HepG2 (cell line): ENCODE measurements around the gene FITM2. TPM values are rescaled to one million over a fixed set of nuclear protein-coding genes. Genes with fewer than 3 reads are reported as not detected.
A peak's percentile ranks its signal among the peaks of the same experiment; 100 is the strongest.

Source experiments
- ADNP ChIP-seq: sonication (generic); formaldehyde crosslinking; IDR thresholded peaks from 2 replicates; pipeline ENCODE4 v1.4.0; 2020; ENCODE audit warnings: missing genetic modification reagents
- AFF4 ChIP-seq: sonication (generic); formaldehyde crosslinking; IDR thresholded peaks from 2 replicates; pipeline ENCODE4 v1.4.0; 2020; ENCODE audit warnings: missing genetic modification reagents
- ATF7-NPFF ChIP-seq: sonication (generic); formaldehyde crosslinking; IDR thresholded peaks from 2 replicates; pipeline ENCODE4 v1.8.1; 2023; ENCODE audit warnings: mild to moderate bottlenecking, low read depth, missing genetic modification reagents, moderate library complexity
- E2F5 ChIP-seq: sonication (generic); formaldehyde crosslinking; conservative IDR thresholded peaks from 2 replicates; pipeline ENCODE4 v1.4.0; 2020; ENCODE audit warnings: missing genetic modification reagents
- ELF3 ChIP-seq: IDR thresholded peaks from 2 replicates; pipeline ENCODE4 v1.6.1; 2016; ENCODE audit warnings: missing genetic modification reagents, missing compliant biosample characterization
- GPBP1L1 ChIP-seq: sonication (generic); formaldehyde crosslinking; IDR thresholded peaks from 2 replicates; pipeline ENCODE4 v1.5.0; 2020; ENCODE audit warnings: mild to moderate bottlenecking, missing genetic modification reagents
- GZF1 ChIP-seq: sonication (generic); formaldehyde crosslinking; IDR thresholded peaks from 2 replicates; pipeline ENCODE4 v1.5.1; 2020; ENCODE audit warnings: mild to moderate bottlenecking, missing genetic modification reagents
- HOXA9 ChIP-seq: sonication (generic); formaldehyde crosslinking; IDR thresholded peaks from 2 replicates; pipeline ENCODE4 v1.8.1; 2022; ENCODE audit warnings: missing genetic modification reagents, mild to moderate bottlenecking, moderate library complexity, borderline replicate concordance
- KMT2A ChIP-seq: sonication (generic); formaldehyde crosslinking; IDR thresholded peaks from 2 replicates; pipeline ENCODE4 v1.4.0; 2020; ENCODE audit warnings: missing genetic modification reagents
- NBN ChIP-seq: fragments of 450-650 bp; conservative IDR thresholded peaks from 2 replicates; pipeline ENCODE4 v1.6.1; 2017
- NFKB2 ChIP-seq: sonication (generic); formaldehyde crosslinking; IDR thresholded peaks from 2 replicates; pipeline ENCODE4 v1.4.0; 2020; ENCODE audit warnings: missing genetic modification reagents, borderline replicate concordance
- NFYB ChIP-seq: sonication (generic); formaldehyde crosslinking; IDR thresholded peaks from 2 replicates; pipeline ENCODE4 v1.4.0; 2020; ENCODE audit warnings: missing genetic modification reagents
- PTBP1 ChIP-seq: fragments of 200-400 bp; formaldehyde crosslinking; IDR thresholded peaks from 2 replicates; pipeline ENCODE4 v1.6.1; 2018; ENCODE audit warnings: low read length, low read depth; ENCODE audit not compliant: poor library complexity, severe bottlenecking
- RFX3 ChIP-seq: IDR thresholded peaks from 2 replicates; pipeline ENCODE4 v1.6.1; 2016; ENCODE audit warnings: missing biosample characterization, missing genetic modification reagents
- SIN3B ChIP-seq: fragments of 150-350 bp; IDR thresholded peaks from 2 replicates; pipeline ENCODE4 v1.6.1; 2014; ENCODE audit warnings: low read length
- SRF ChIP-seq: IDR thresholded peaks from 2 replicates; pipeline ENCODE4 v1.6.1; 2011; ENCODE audit warnings: mild to moderate bottlenecking, low read depth, low read length, moderate library complexity
- ZBTB3 ChIP-seq: sonication (generic); formaldehyde crosslinking; IDR thresholded peaks from 2 replicates; pipeline ENCODE4 v1.4.0; 2020; ENCODE audit warnings: low read depth, mild to moderate bottlenecking, moderate library complexity, missing genetic modification reagents, borderline replicate concordance
- ZBTB34 ChIP-seq: sonication (generic); formaldehyde crosslinking; IDR thresholded peaks from 2 replicates; pipeline ENCODE4 v1.8.0; 2022; ENCODE audit warnings: mild to moderate bottlenecking, missing genetic modification reagents
- ZFP90 ChIP-seq: sonication (generic); formaldehyde crosslinking; IDR thresholded peaks from 2 replicates; pipeline ENCODE4 v1.8.0; 2022; ENCODE audit warnings: missing genetic modification reagents, mild to moderate bottlenecking, inconsistent platforms, borderline replicate concordance
- ZFX ChIP-seq: sonication (generic); formaldehyde crosslinking; IDR thresholded peaks from 2 replicates; pipeline ENCODE4 v1.4.0; 2020; ENCODE audit warnings: mild to moderate bottlenecking, low read depth, missing genetic modification reagents, moderate library complexity
- ZNF264 ChIP-seq: sonication (generic); formaldehyde crosslinking; IDR thresholded peaks from 2 replicates; pipeline ENCODE4 v1.4.0; 2020; ENCODE audit warnings: missing genetic modification reagents
- ZNF670 ChIP-seq: sonication (generic); formaldehyde crosslinking; IDR thresholded peaks from 2 replicates; pipeline ENCODE4 v1.8.0; 2022; ENCODE audit warnings: mild to moderate bottlenecking, missing genetic modification reagents, borderline replicate concordance
- ZSCAN20 ChIP-seq: sonication (generic); formaldehyde crosslinking; IDR thresholded peaks from 2 replicates; pipeline ENCODE4 v1.4.0; 2020; ENCODE audit warnings: missing genetic modification reagents, mild to moderate bottlenecking, borderline replicate concordance
- polyA plus RNA-seq, 8 experiments: library from polyadenylated mRNA; depleted of rRNA in 3 of 8; stranded (reverse) in 7 of 8; unstranded in 1 of 8; fragments of >200 nt; fragmentation: Illumina TruSeq in 4 of 8; extraction: Trizol in 4 of 8; gene quantifications; 2 replicates each; pipeline versions ENCODE4 v1.2.1 to v1.2.3, GENCODE V29; 2011 to 2016; ENCODE audit warnings: low read depth in 4 of 8, missing spikeins in 1 of 8, mixed read lengths in 1 of 8; ENCODE audit not compliant: insufficient read depth in 1 of 8
- total RNA-seq, 5 experiments: library from RNA; depleted of rRNA; stranded (reverse); fragments of >200 nt; fragmentation: Illumina TruSeq; extraction: Trizol; gene quantifications; 2 replicates each; pipeline ENCODE4 v1.2.3, GENCODE V29; 2016; ENCODE audit warnings: low read depth in 1 of 5

FITM2 gene
- total and polyA plus RNA-seq, 2 of the 13 experiments (the other 11 are each of a cell fraction or from before 2014, with no cell fraction given) = 9.6 to 24.5 TPM

GRCh38 chr20:44355498-44356352, 44.7 kb upstream of the FITM2 start, which contains the start of gene HNF4A (continued):
- TF ChIP-seq ZBTB34 (CRISPR knock-in tag) (peak; percentile 88), ZBTB3 (CRISPR knock-in tag) (peak; percentile 89; the same call in 1 of the 2 replicates), GPBP1L1 (CRISPR knock-in tag) (no peak), GZF1 (CRISPR knock-in tag) (no peak), SIN3B (no peak), E2F5 (CRISPR knock-in tag) (no peak), PTBP1 (peak; percentile 86), HOXA9 (CRISPR knock-in tag) (no peak), ZFP90 (CRISPR knock-in tag) (peak; percentile 97), ZNF670 (CRISPR knock-in tag) (peak; percentile 35; the same call in 1 of the 2 replicates), NFKB2 (CRISPR knock-in tag) (peak; percentile 93; the same call in 1 of the 2 replicates), ZFX (CRISPR knock-in tag) (peak; percentile 98), KMT2A (CRISPR knock-in tag) (peak; percentile 91), ZSCAN20 (CRISPR knock-in tag) (peak; percentile 93; the same call in 1 of the 2 replicates), SRF (no peak), ADNP (CRISPR knock-in tag) (no peak; the same call in 1 of the 2 replicates), NFYB (CRISPR knock-in tag) (peak; percentile 43; the same call in 1 of the 2 replicates), AFF4 (CRISPR knock-in tag) (0 out of 2 replicates have a peak, but pooled peaks have one; percentile 14), RFX3 (CRISPR knock-in tag) (peak; percentile 90), ATF7-NPFF (CRISPR knock-in tag) (peak; percentile 35; the same call in 1 of the 2 replicates), ZNF264 (CRISPR knock-in tag) (peak; percentile 96), ELF3 (CRISPR knock-in tag) (peak; percentile 88), NBN (no peak)
